DND-41 (cell line): ENCODE results near the gene PRR7.

Source experiments
- ATAC-seq: fragments of 200-7000 bp; cut with Tn5 transposase; 3 replicates; pipeline ENCODE4 v1.9.1; 2021; ENCODE audit warnings: low read depth; ENCODE audit not compliant: insufficient read depth
- DNase-seq: peaks from one replicate; pipeline ENCODE4 v3.0.0-alpha.2; 2020
- H2AFZ ChIP-seq: 2 replicates; pipeline ENCODE4 v1.6.0; 2012; ENCODE audit warnings: low read depth, low read length
- H3K27ac ChIP-seq: 2 replicates; pipeline ENCODE4 v1.5.1; 2012; ENCODE audit warnings: low read length, inconsistent platforms
- H3K27me3 ChIP-seq: fragments of 200-600 bp; sonication (generic); 2 replicates; pipeline ENCODE4 v1.6.0; 2012; ENCODE audit warnings: low read length, mild to moderate bottlenecking, inconsistent platforms; ENCODE audit not compliant: insufficient read depth, poor library complexity
- H3K36me3 ChIP-seq: 2 replicates; pipeline ENCODE4 v1.5.1; 2012; ENCODE audit warnings: low read length, inconsistent platforms; ENCODE audit not compliant: insufficient read depth
- H3K4me1 ChIP-seq: 2 replicates; pipeline ENCODE4 v1.5.1; 2012; ENCODE audit warnings: mild to moderate bottlenecking, low read length; ENCODE audit not compliant: insufficient read depth
- H3K4me2 ChIP-seq: 2 replicates; pipeline ENCODE4 v1.6.0; 2012; ENCODE audit warnings: mild to moderate bottlenecking, moderate library complexity, low read length, inconsistent platforms; ENCODE audit not compliant: insufficient read depth
- H3K4me3 ChIP-seq, 2 experiments: fragments of 200-600 bp in 1 of 2; shearing (Covaris generic) in 1 of 2; 2 replicates each; pipeline ENCODE4 v1.5.1; 2012 to 2016; ENCODE audit warnings: inconsistent platforms in 2 of 2, low read length in 2 of 2, mild to moderate bottlenecking in 2 of 2, low read depth in 1 of 2, moderate library complexity in 1 of 2
- H3K79me2 ChIP-seq: 2 replicates; pipeline ENCODE4 v1.6.0; 2012; ENCODE audit warnings: low read length, inconsistent platforms; ENCODE audit not compliant: insufficient read depth
- H3K9ac ChIP-seq: 2 replicates; pipeline ENCODE4 v1.6.0; 2012; ENCODE audit warnings: low read depth, mild to moderate bottlenecking, inconsistent platforms, low read length, moderate library complexity
- H3K9me3 ChIP-seq: 2 replicates; pipeline ENCODE4 v1.5.1; 2012; ENCODE audit warnings: low read length, moderate library complexity, mild to moderate bottlenecking, inconsistent platforms; ENCODE audit not compliant: insufficient read depth, severe bottlenecking
- H4K20me1 ChIP-seq: 2 replicates; pipeline ENCODE4 v1.6.0; 2012; ENCODE audit warnings: low read length; ENCODE audit not compliant: insufficient read depth
- CTCF ChIP-seq: IDR thresholded peaks from 2 replicates; pipeline ENCODE4 v1.5.1; 2012; ENCODE audit warnings: borderline replicate concordance, low read length, moderate library complexity, mild to moderate bottlenecking; ENCODE audit not compliant: poor library complexity, severe bottlenecking; ENCODE audit errors: extremely low read depth
- EZH2 ChIP-seq: IDR thresholded peaks from 3 replicates; pipeline ENCODE4 v1.6.1; 2012; ENCODE audit warnings: borderline replicate concordance, low read depth, mild to moderate bottlenecking, moderate library complexity, low read length, inconsistent platforms; ENCODE audit not compliant: severe bottlenecking

PRR7 gene

GRCh38 chr5:177431317-177432142, 15.1 kb upstream of the PRR7 start:
- H3K4me3 ChIP-seq, result peak overlapping the region in 1 of 2 experiments; percentile 13; a peak in 1 of 4 replicates
- H3K9me3 ChIP-seq, result no peaks in the 10 kb centered on the region
- peaks cover 45% of the 10 kb centered on the region for H3K79me2 ChIP-seq
- H3K27ac ChIP-seq, result peak overlapping the region; percentile 78
- no peaks in the 10 kb centered on the region for H3K27me3 ChIP-seq
- peak overlapping the region; percentile 49 for H3K4me2 ChIP-seq
- peaks cover 69% of the 10 kb centered on the region for H3K36me3 ChIP-seq
- ATAC-seq (peak; percentile 71), DNase-seq (peak; percentile 92)
- peaks cover 60% of the 10 kb centered on the region for H3K4me1 ChIP-seq
- no peak overlapping the region for H2AFZ ChIP-seq
- peaks cover 70% of the 10 kb centered on the region for H4K20me1 ChIP-seq
- peak overlapping the region; percentile 45 for H3K9ac ChIP-seq
- TF ChIP-seq CTCF, result peak; percentile 3
- TF ChIP-seq EZH2, result no peak

GRCh38 chr5:177432143-177432838, 14.3 kb upstream of the PRR7 start:
- Histone ChIP-seq H4K20me1 (peaks cover 68% of the 10 kb centered on the region), H3K9me3 (no peaks in the 10 kb centered on the region), H3K9ac (peak overlapping the region; percentile 45), H3K27ac (peak overlapping the region; percentile 78), H3K4me1 (peaks cover 55% of the 10 kb centered on the region), H3K79me2 (peaks cover 38% of the 10 kb centered on the region), H2AFZ (no peak overlapping the region), H3K4me3 (no peak overlapping the region), H3K4me2 (peak overlapping the region; percentile 49), H3K27me3 (no peaks in the 10 kb centered on the region), H3K36me3 (peaks cover 74% of the 10 kb centered on the region)
- TF ChIP-seq EZH2 (no peak), CTCF (no peak)
- no peak for ATAC-seq
- no peak for DNase-seq

GRCh38 chr5:177432839-177433657, 13.6 kb upstream of the PRR7 start:
- no peak for ATAC-seq
- Histone ChIP-seq H3K79me2 (peaks cover 31% of the 10 kb centered on the region), H3K9ac (no peak overlapping the region), H3K27me3 (no peaks in the 10 kb centered on the region), H2AFZ (no peak overlapping the region), H3K36me3 (peaks cover 78% of the 10 kb centered on the region), H3K4me2 (no peak overlapping the region), H3K9me3 (no peaks in the 10 kb centered on the region), H3K4me1 (peaks cover 48% of the 10 kb centered on the region), H4K20me1 (peaks cover 65% of the 10 kb centered on the region), H3K27ac (no peak overlapping the region), H3K4me3 (no peak overlapping the region)
- no peak for TF ChIP-seq EZH2
- DNase-seq, result no peak
